Fibroblast of pulmonary artery (primary cell): ENCODE measurements around the gene MAP3K4.

ENCODE experiments used
- DNase-seq: peaks from one replicate; pipeline ENCODE4 v3.0.0-alpha.2; 2010; ENCODE audit warnings: low read depth
- H3K4me3 ChIP-seq: replicated peaks from 2 replicates; pipeline ENCODE4 v1.5.1; 2011; ENCODE audit warnings: low read depth, mild to moderate bottlenecking, control low read depth, low read length, moderate library complexity
- CTCF ChIP-seq: IDR thresholded peaks from 2 replicates; pipeline ENCODE4 v1.5.1; 2011; ENCODE audit warnings: mild to moderate bottlenecking, control low read depth, low read length, inconsistent platforms; ENCODE audit errors: missing control alignments

Gene MAP3K4

GRCh38 chr6:160962835-160963623, 28.5 kb upstream of the MAP3K4 start:
- DNase-seq = no peak
- no peak for TF ChIP-seq CTCF
- no peak overlapping the region for H3K4me3 ChIP-seq

- no peak overlapping the region for H3K4me3 ChIP-seq
- DNase-seq = no peak
- TF ChIP-seq CTCF = no peak
Measured at GRCh38 chr6:160963651-160964050, 27.9 kb upstream of the MAP3K4 start.

- no peak overlapping the region for H3K4me3 ChIP-seq
- DNase-seq = no peak
- no peak for TF ChIP-seq CTCF
Measured at GRCh38 chr6:160965893-160966292, 25.7 kb upstream of the MAP3K4 start.

GRCh38 chr6:160966493-160967229, 24.9 kb upstream of the MAP3K4 start:
- DNase-seq = no peak
- TF ChIP-seq CTCF = no peak
- H3K4me3 ChIP-seq = no peak overlapping the region

GRCh38 chr6:160967351-160967750, 24.2 kb upstream of the MAP3K4 start:
- TF ChIP-seq CTCF = no peak
- no peak for DNase-seq
- H3K4me3 ChIP-seq = no peak overlapping the region

- H3K4me3 ChIP-seq = no peak overlapping the region
- TF ChIP-seq CTCF = no peak
- no peak for DNase-seq
Measured at GRCh38 chr6:160967833-160968232, 23.7 kb upstream of the MAP3K4 start.
